Activated CD4-positive, alpha-beta T cell treated with anti-CD3 and anti-CD28 coated beads for 36 hours (primary cell): ENCODE data around the gene MVB12B. TPM values are rescaled to one million over a fixed set of nuclear protein-coding genes. Genes with fewer than 3 reads are reported as not detected.

ENCODE experiments used
- ATAC-seq: fragments of 200-7000 bp; cut with Tn5 transposase; one replicate; pipeline ENCODE4 v1.10.0; 2021; ENCODE audit warnings: mild to moderate bottlenecking, moderate library complexity
- CTCF ChIA-PET: fragments of 350-600 bp; sonication (Branson Sonifier 250); formaldehyde crosslinking; loops from one replicate; lab custom pipeline; 2021; ENCODE audit warnings: antibody characterized with exemption; lab: Charles Lee
- POLR2A ChIA-PET: fragments of 350-600 bp; sonication (Branson Sonifier 250); formaldehyde crosslinking; loops from one replicate; lab custom pipeline; 2021; ENCODE audit warnings: antibody characterized with exemption, inconsistent platforms; lab: Charles Lee
- DNase-seq: peaks from one replicate; pipeline ENCODE4 v3.0.0-alpha.2; 2020
- H3K27ac Mint-ChIP-seq: one replicate; pipeline ENCODE4 v1.8.0; 2021; ENCODE audit warnings: mixed read lengths
- H3K27me3 Mint-ChIP-seq: one replicate; pipeline ENCODE4 v1.8.0; 2021; ENCODE audit warnings: mixed read lengths
- H3K36me3 Mint-ChIP-seq: one replicate; pipeline ENCODE4 v1.8.0; 2021; ENCODE audit warnings: low read depth, mixed read lengths
- H3K4me1 Mint-ChIP-seq: one replicate; pipeline ENCODE4 v1.8.0; 2021; ENCODE audit warnings: mixed read lengths
- H3K4me3 Mint-ChIP-seq: one replicate; pipeline ENCODE4 v1.8.0; 2021; ENCODE audit warnings: mild to moderate bottlenecking, moderate library complexity, mixed read lengths
- H3K9me3 Mint-ChIP-seq: one replicate; pipeline ENCODE4 v1.8.0; 2021; ENCODE audit warnings: low read depth, mixed read lengths
- intact Hi-C, 2 experiments: fragments of 100-400 bp; cut with DNase I in 1 of 2; cut with micrococcal nuclease in 1 of 2; formaldehyde crosslinking; loops; one replicate each; pipeline versions ENCODE4 v1.14.2 to v1.15.1; 2022 to 2024; cut with DNase I, micrococcal nuclease
- total RNA-seq, 2 experiments: library from RNA; stranded (reverse); gene quantifications; one replicate each; pipeline ENCODE4 v1.2.3, GENCODE V29; 2021

MVB12B gene
- total RNA-seq, 2 experiments from 2014 or later: 3.0 TPM

DNA sequence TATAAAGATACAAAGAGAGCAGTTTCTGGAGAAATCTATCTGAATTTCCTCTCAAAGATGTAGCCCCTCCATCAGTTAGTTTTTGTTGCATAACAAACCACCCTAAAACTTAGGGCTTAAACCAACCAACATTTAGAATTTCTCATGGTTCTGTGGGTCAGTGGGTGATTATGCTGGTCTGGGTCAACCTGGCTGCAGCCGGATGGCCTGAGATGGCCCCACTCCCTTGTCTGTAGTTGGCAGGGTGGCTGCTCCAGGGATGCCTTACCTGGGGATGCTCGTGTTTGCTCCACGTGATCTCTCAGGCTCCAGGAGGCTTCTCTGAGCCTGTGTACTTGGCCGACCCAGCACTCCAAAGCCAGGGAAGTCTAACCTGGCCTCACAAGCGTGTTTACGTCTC is 139.3 kb downstream of the MVB12B start:
- Mint-ChIP-seq H3K4me3 (no peak overlapping the region), H3K27me3 (peaks cover 2% of the 10 kb centered on the region), H3K36me3 (peaks cover 3% of the 10 kb centered on the region), H3K4me1 (peaks cover 31% of the 10 kb centered on the region), H3K9me3 (no peaks in the 10 kb centered on the region), H3K27ac (no peak overlapping the region)
- DNase-seq (no peak), ATAC-seq (no peak)
- intact Hi-C loops: no loop called here
- ChIA-PET CTCF (interaction anchor here (1.3 kb wide), 1 partner anchor 52 kb away, joined by 3 read pairs; no protein-coding TSS in a partner anchor), POLR2A (no interaction called here)

DNA sequence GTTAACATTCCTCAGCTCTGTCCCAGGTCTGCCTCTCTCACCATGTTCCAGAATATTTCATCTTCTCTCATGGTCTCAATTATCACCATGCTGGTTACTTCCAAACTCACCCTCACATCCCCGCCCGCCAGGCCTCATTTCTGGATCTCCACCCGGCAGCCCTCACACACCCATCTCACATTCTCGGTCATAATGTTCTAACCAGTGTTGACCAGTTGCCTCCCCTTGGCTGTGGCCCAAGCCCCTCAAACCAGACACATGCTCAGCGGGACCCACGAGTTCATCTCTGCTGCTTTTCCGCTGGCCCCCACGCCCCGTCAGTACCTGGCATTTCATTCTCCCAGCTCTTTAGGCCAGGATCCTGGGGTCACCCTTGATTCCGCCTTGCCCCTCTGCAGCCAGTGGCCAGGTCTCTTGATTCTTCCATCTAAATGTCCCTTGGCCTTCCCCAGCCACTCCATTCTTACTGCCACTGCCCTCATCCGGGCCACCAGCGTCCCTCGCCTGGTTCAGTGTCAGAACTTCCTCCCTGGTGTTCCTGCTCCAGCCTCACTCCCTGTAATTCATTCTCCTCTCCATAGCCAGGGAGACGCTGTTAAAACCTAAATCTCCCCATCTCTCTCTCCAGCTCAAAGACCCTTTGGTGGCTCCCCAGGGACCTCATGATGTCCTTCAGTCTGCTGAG is 141.7 kb downstream of the MVB12B start:
- Mint-ChIP-seq H3K4me3 (no peak overlapping the region), H3K27ac (no peak overlapping the region), H3K4me1 (peaks cover 53% of the 10 kb centered on the region), H3K9me3 (no peaks in the 10 kb centered on the region), H3K36me3 (peaks cover 3% of the 10 kb centered on the region), H3K27me3 (peaks cover 4% of the 10 kb centered on the region)
- no peak for DNase-seq
- POLR2A ChIA-PET: no interaction called here
- intact Hi-C loops: no loop called here
- ATAC-seq: no peak
- CTCF ChIA-PET: interaction anchor here (0.6 kb wide), 1 partner anchor 89 kb away, joined by 3 read pairs; no protein-coding TSS in a partner anchor

DNA sequence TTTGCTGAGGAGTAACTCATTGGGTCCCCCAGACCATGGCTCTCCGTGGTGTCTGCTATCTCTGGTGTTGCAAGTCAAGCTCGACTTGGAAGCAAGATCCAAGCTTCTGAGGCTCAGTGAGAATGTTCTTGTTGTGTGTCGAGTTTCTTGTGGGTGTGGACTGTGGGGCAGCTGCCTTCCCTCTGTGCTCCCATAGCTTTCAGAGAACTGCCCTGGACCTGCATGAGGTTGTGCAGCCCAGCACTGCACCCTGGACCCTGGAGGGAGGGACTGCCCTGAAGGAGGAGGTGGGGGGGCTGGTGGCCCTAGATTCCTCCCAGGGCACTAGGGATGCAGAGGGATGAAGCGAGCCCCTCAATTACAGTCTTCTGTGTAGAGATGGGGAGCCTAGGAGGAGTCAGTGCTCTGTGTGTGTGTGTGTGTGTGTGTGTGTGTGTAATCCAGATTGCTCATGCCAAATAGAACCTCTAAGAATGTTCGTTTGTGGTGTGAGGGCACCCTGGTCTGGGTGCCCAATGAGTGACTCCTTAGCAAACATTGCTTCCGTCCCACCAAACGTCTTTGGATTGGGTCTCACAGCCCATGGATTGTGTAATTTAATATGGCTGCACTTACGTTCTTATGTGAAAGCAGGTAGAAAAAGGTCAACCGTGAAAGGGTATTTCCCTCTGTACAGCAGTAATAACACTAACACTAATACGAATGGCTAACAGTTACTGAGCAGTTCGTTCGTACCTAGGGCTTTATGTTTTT is 143.8 kb downstream of the MVB12B start:
- CTCF ChIA-PET: interaction anchor here (0.7 to 4.8 kb wide), 5 partner anchors 21 to 556 kb away, joined by 3 to 32 read pairs (median 4); no protein-coding TSS in a partner anchor
- intact Hi-C loops: loop anchor here (2.0 to 10.0 kb wide), 5 partner anchors 46 to 838 kb away; partner anchors contain the start of gene MVB12B (in 1 of the 2)
- H3K27ac Mint-ChIP-seq: peak overlapping the region; percentile 32
- peak overlapping the region; percentile 39 for H3K4me3 Mint-ChIP-seq
- POLR2A ChIA-PET: no interaction called here
- H3K4me1 Mint-ChIP-seq: peaks cover 60% of the 10 kb centered on the region
- peaks cover 3% of the 10 kb centered on the region for H3K36me3 Mint-ChIP-seq
- DNase-seq (peak; percentile 35), ATAC-seq (peak; percentile 64)
- no peaks in the 10 kb centered on the region for H3K9me3 Mint-ChIP-seq
- peaks cover 6% of the 10 kb centered on the region for H3K27me3 Mint-ChIP-seq

DNA sequence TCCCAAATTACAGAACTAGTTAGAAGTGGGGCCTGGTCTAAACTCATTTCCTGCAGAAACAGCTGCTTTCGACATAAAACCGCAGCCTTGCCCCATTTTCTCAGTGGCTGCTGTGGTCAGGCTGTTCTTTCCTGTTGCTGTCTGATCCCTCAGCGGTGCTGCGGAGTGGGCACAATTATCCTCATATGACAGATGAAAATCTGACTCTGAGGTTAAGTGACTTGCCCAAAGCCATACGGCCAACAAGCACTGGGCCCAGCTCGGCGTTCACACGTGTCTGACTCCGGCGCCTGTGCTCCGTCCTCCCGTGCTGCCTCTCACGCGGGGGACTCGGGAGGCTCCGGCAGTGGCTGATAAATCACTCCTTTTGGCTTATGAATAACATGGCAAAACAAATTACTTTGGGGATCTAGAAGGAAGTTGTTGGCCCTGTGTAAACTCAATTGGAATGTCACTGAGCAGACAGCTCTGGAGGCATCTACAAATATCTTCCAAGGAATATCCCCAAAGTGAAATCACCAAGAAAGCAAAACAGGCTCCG is 144.5 kb downstream of the MVB12B start:
- H3K9me3 Mint-ChIP-seq: no peaks in the 10 kb centered on the region
- ATAC-seq: peak; percentile 92
- H3K4me3 Mint-ChIP-seq: peak overlapping the region; percentile 39
- peaks cover 3% of the 10 kb centered on the region for H3K36me3 Mint-ChIP-seq
- peak; percentile 89 for DNase-seq
- H3K27ac Mint-ChIP-seq: no peak overlapping the region
- ChIA-PET POLR2A (interaction anchor here (0.6 kb wide), 2 partner anchors 152 to 949 kb away, joined by 3 to 6 read pairs; no protein-coding TSS in a partner anchor), CTCF (interaction anchor here (0.7 to 4.8 kb wide), 4 partner anchors 21 to 557 kb away, joined by 3 to 32 read pairs (median 10); no protein-coding TSS in a partner anchor)
- peaks cover 60% of the 10 kb centered on the region for H3K4me1 Mint-ChIP-seq
- H3K27me3 Mint-ChIP-seq: peaks cover 6% of the 10 kb centered on the region
- intact Hi-C loops: loop anchor here (1.0 to 10.0 kb wide), 8 partner anchors 46 to 838 kb away; partner anchors contain the start of gene MVB12B (in 1 of the 2)

DNA sequence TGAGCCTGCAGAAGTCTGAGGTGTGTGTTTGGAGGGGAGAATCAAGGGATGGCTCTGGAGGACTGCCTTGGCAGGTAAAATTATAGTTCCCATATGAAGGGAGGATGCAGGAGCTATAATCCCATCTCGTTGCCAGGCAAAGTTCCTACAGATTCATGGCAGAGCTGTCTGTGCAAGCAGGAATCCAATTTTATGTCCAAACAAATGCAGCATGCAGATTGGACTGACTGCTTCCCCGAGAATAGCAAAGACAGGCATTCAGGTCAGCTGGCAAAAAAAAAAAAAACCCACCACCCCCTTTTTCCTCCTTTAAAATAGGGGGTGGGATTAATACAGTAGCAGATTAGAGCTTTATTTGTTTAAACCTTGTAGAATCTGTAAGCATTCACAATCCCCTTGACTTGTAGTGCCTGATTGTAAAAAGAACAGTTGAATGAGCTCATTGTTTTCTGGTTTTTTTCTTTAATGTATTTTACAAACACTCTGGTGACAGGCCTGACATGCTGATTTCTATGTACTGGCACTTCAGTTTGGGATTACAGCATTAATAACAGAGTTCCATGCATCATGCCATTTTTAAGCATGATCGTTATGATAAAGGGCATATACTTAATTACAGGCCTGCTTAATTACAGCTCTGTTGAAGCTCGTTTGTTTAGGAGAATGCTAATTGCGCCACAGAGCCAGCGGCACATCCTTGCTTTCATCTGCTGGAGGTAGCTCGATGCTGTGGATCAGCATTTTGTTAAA is 145.7 kb downstream of the MVB12B start:
- peaks cover 60% of the 10 kb centered on the region for H3K4me1 Mint-ChIP-seq
- intact Hi-C loops: loop anchor here (5.0 to 10.0 kb wide), 2 partner anchors 75 to 512 kb away; no protein-coding TSS in a partner anchor
- H3K36me3 Mint-ChIP-seq: peaks cover 3% of the 10 kb centered on the region
- ATAC-seq: no peak
- CTCF ChIA-PET: interaction anchor here (0.9 to 4.8 kb wide), 5 partner anchors 19 to 91 kb away, joined by 3 to 32 read pairs (median 7); no protein-coding TSS in a partner anchor
- no peaks in the 10 kb centered on the region for H3K9me3 Mint-ChIP-seq
- H3K27me3 Mint-ChIP-seq: peaks cover 6% of the 10 kb centered on the region
- H3K27ac Mint-ChIP-seq: no peak overlapping the region
- POLR2A ChIA-PET: no interaction called here
- no peak for DNase-seq
- H3K4me3 Mint-ChIP-seq: no peak overlapping the region

DNA sequence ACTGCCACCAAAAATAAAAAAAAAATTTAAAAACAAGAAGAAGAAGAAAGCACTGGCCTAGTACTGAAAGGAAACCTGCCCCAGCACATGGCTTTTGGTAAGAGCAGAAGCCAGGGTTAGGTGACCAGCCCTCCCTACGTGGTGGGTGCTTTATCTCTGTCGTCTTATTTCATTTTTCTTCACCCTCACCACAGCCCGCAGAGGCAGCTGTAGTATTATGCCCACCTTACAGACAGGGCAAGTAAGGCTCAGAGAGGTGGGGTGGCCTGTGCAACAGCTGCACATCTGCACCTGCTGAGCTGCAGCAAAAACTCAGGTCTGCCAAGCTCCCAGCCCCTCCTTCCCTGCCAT is 146.3 kb downstream of the MVB12B start:
- H3K4me1 Mint-ChIP-seq: peaks cover 59% of the 10 kb centered on the region
- no peaks in the 10 kb centered on the region for H3K9me3 Mint-ChIP-seq
- peaks cover 3% of the 10 kb centered on the region for H3K36me3 Mint-ChIP-seq
- no peak for DNase-seq
- intact Hi-C loops: loop anchor here (5.0 to 10.0 kb wide), 2 partner anchors 76 to 512 kb away; no protein-coding TSS in a partner anchor
- CTCF ChIA-PET: interaction anchor here (0.9 to 4.8 kb wide), 7 partner anchors 9 to 90 kb away, joined by 3 to 32 read pairs (median 5); no protein-coding TSS in a partner anchor
- peaks cover 6% of the 10 kb centered on the region for H3K27me3 Mint-ChIP-seq
- POLR2A ChIA-PET: no interaction called here
- H3K27ac Mint-ChIP-seq: no peak overlapping the region
- H3K4me3 Mint-ChIP-seq: no peak overlapping the region
- ATAC-seq: no peak

DNA sequence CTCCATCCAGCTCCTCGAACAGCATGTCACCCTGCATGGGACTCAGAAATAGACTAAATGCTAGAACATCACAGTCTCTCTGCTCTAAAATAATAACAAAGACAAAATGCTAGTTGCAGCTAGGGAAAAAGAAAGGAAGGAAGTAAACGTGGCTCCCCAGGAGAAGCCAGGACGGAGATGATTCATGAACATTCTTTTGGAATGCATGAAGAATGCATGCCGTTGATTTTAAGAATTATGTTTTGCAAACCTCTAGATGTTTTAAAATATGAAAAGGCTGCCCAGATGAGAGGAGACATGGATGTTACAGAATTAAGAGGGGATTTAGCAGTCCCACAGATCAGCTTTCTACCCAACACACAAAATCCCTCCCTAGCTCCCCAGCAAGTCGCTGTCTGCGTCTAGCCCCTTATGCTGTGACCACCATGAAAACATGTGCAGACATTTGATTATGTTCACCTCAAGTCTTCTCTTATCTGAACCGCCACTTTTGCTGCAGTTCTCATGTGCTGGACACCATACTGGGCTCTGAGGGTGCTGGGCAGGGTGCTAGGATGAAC is 147.7 kb downstream of the MVB12B start:
- intact Hi-C loops: loop anchor here (5.0 to 10.0 kb wide), 2 partner anchors 77 to 511 kb away; no protein-coding TSS in a partner anchor
- DNase-seq (no peak), ATAC-seq (no peak)
- Mint-ChIP-seq H3K36me3 (no peaks in the 10 kb centered on the region), H3K27ac (no peak overlapping the region), H3K9me3 (no peaks in the 10 kb centered on the region), H3K27me3 (peaks cover 6% of the 10 kb centered on the region), H3K4me3 (no peak overlapping the region), H3K4me1 (peaks cover 46% of the 10 kb centered on the region)
- ChIA-PET POLR2A (no interaction called here), CTCF (interaction anchor here (0.7 to 4.8 kb wide), 5 partner anchors 10 to 74 kb away, joined by 3 to 32 read pairs (median 5); no protein-coding TSS in a partner anchor)

DNA sequence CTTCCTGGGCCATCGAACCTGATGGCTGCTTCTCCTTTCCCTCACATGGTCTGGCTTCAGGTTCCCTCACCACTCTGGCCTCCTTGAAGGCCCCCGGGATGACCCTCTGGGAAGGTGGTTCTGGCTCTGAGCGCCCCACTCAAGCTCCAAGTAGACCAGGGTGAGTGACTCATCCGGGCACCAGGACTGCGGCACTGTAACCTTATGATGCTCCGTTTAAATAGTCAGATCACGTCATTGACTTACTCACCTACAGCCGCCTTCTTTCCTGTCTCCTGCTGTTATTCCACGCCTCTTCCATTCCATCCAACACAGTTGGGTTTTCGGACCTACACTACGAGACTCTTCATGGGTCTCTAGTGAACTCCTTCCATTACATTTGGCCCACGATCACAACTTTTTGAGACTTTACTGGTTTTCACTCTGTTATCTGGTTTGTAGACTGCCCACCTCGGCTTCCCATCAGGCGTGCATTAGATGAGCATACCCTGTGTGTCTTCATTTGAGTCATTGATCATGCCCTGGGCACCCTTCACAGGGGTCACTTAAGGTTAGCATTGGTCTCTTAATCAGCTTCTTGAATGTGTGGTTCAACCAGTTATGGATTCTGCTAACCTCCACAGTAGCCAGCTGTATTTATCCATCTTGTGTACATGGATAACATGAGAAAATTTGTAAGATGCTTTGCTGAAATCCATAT is 148.3 kb downstream of the MVB12B start:
- no peak overlapping the region for H3K27ac Mint-ChIP-seq
- DNase-seq (no peak), ATAC-seq (no peak)
- H3K36me3 Mint-ChIP-seq: no peaks in the 10 kb centered on the region
- H3K4me1 Mint-ChIP-seq: peaks cover 40% of the 10 kb centered on the region
- no peak overlapping the region for H3K4me3 Mint-ChIP-seq
- CTCF ChIA-PET: interaction anchor here (1.0 to 4.8 kb wide), 4 partner anchors 11 to 33 kb away, joined by 3 to 32 read pairs (median 10); no protein-coding TSS in a partner anchor
- intact Hi-C loops: loop anchor here (5.0 to 10.0 kb wide), 2 partner anchors 78 to 510 kb away; no protein-coding TSS in a partner anchor
- peaks cover 6% of the 10 kb centered on the region for H3K27me3 Mint-ChIP-seq
- H3K9me3 Mint-ChIP-seq: no peaks in the 10 kb centered on the region
- POLR2A ChIA-PET: no interaction called here

DNA sequence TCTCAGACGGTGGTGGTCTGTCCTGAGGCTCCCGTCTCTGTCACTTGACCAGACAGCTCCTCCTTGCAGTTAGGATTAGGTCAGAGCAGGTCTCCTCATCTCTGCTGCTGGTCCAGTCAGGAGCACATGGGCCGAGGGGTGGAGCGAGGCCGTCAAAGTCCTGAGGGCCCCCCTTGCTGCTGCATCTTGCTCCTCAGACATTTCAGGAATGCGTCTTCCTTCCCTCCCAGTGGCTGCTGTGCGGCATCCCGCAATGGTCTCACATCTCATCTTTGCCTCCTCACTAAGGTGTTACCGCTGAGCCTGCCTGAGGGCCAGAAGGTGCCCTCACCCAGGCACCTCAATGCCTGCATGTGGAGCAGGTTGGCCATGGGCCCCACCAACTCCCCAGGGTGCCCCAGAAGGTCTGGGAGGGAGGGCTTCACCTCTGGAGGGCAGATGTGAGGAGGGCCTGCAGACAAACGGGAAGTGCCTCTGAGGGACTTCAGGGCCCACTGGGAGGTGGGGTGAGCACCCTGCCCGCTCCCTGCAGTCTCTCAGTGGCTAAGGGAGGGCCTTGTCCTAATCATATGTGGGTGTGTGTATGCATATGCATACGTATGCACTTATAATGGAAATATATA is 149.4 kb downstream of the MVB12B start:
- ChIA-PET CTCF (interaction anchor here (1.0 kb wide), 1 partner anchor 34 kb away, joined by 3 read pairs; no protein-coding TSS in a partner anchor), POLR2A (no interaction called here)
- H3K9me3 Mint-ChIP-seq: no peaks in the 10 kb centered on the region
- H3K4me3 Mint-ChIP-seq: no peak overlapping the region
- intact Hi-C loops: loop anchor here in 1 of 2 experiments (10.0 kb wide), 1 partner anchor 509 kb away; no protein-coding TSS in a partner anchor
- DNase-seq (no peak), ATAC-seq (no peak)
- peaks cover 5% of the 10 kb centered on the region for H3K27me3 Mint-ChIP-seq
- no peak overlapping the region for H3K27ac Mint-ChIP-seq
- H3K36me3 Mint-ChIP-seq: no peaks in the 10 kb centered on the region
- peaks cover 29% of the 10 kb centered on the region for H3K4me1 Mint-ChIP-seq
